ENCODE data around the gene STXBP1. TPM values are rescaled to one million over a fixed set of nuclear protein-coding genes. Genes with fewer than 3 reads are reported as not detected.

STXBP1 gene
- total RNA-seq, 1 experiment from 2014 or later = 40.6 TPM

GRCh38 chr9:127611899-127612790 is at the start of gene STXBP1 (continued):
- TF ChIP-seq EZH2 (IDR thresholded peaks at IDR 0.05) (no peak), ZBTB33 (IDR thresholded peaks at IDR 0.05; ENCODE audit: extremely low read depth, insufficient replicate concordance, low read length) (no peak), SRF (IDR thresholded peaks at IDR 0.05; ENCODE audit: low read depth) (no peak)

DNA sequence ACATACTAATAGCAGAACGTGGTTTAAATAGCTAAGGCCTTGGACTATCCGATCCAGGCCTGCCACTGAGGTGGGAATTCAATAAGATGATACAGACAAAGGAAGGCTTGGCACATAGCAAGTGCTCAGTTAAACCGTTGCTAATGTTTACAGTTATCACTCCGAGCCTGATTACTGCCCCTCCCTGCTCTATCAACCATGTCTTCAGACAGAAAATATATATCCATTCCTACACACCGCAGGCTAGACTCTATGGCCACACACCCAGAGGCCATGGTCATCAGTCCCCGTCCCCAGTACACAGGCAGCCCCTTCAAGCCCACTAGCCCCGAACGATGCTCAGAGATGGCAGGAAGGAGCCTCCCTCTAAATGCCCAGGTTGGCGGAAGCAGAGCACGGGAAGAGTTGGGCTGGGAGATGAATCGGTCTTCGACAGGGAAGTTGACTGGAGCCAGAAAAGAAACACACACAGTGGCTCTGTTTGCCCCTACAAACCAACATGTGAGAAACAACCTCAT is 49.7 kb upstream of the STXBP1 start:
- no TSS peak for BruUV-seq (replicated peaks)
- Histone ChIP-seq H3K36me3 (ENCODE audit: control insufficient read depth in 1 of 2, insufficient read depth in 2 of 2, low read length in 2 of 2) (peaks cover 2 to 22% of the 10 kb centered on the region in 2 experiments; a peak in 2 of 4 replicates), H3K4me2 (ENCODE audit: low read length) (peak overlapping the region; percentile 98), H3K4me3 (replicated peaks in 1 of 2; ENCODE audit: low read depth in 1 of 2, low read length in 2 of 2) (peak overlapping the region in 1 of 2 experiments; percentile 41; a peak in 3 of 4 replicates), H2AFZ (ENCODE audit: low read depth, low read length, poor library complexity, severe bottlenecking) (no peak overlapping the region), H3K79me2 (ENCODE audit: insufficient read depth, low read length) (peaks cover 96% of the 10 kb centered on the region), H3K9ac (ENCODE audit: low read length) (peak overlapping the region; percentile 59), H3K9me3 (ENCODE audit: control insufficient read depth in 1 of 2, insufficient read depth in 1 of 2, low read depth in 1 of 2, low read length in 2 of 2) (no peaks in the 10 kb centered on the region), H3K4me1 (ENCODE audit: control insufficient read depth in 1 of 2, insufficient read depth in 2 of 2, low read length in 2 of 2) (peaks cover 93 to 100% of the 10 kb centered on the region in 2 experiments), H3K27ac (ENCODE audit: low read depth, low read length) (peak overlapping the region; percentile 97), H3K9me2 (ENCODE audit: insufficient read depth) (no peaks in the 10 kb centered on the region), H4K20me1 (ENCODE audit: insufficient read depth) (no peaks in the 10 kb centered on the region), H3K27me3 (ENCODE audit: insufficient read depth, low read length) (no peaks in the 10 kb centered on the region)
- DNase-seq (ENCODE audit: low read depth, low spot score) = no peak
- ChIA-PET RAD21 (ENCODE audit: low non-redundant PET in 1 of 2, low total read pairs in 2 of 2, uncharacterized antibody in 2 of 2, unreplicated experiment in 2 of 2) (interaction anchor here (0.6 to 1.7 kb wide), 3 partner anchors 12 to 27 kb away, joined by 4 to 6 read pairs (median 4); no protein-coding TSS in a partner anchor), CTCF (interaction anchor here (0.9 to 1.4 kb wide), 6 partner anchors 10 to 173 kb away, joined by 3 to 6 read pairs (median 4); partner anchors contain the start of gene TOR2A), POLR2A (interaction anchor here (0.8 to 1.2 kb wide), 3 partner anchors 10 to 357 kb away, joined by 3 to 13 read pairs (median 4); no protein-coding TSS in a partner anchor)
- no peak; the same call in 1 of the 2 replicates for ATAC-seq
- intact Hi-C loops (cut with micrococcal nuclease) = loop anchor here (5.0 kb wide), 1 partner anchor 355 kb away; the partner anchor contains the start of gene ST6GALNAC4
- no peak for TF ChIP-seq CEBPB (IDR thresholded peaks at IDR 0.05; ENCODE audit: low read depth)
- no peak for TF ChIP-seq EGR1 (IDR thresholded peaks at IDR 0.05; ENCODE audit: low read depth)
- TF ChIP-seq ZBTB33 (IDR thresholded peaks at IDR 0.05; ENCODE audit: extremely low read depth, insufficient replicate concordance, low read length) = no peak
- no peak for TF ChIP-seq YY1 (IDR thresholded peaks at IDR 0.05; ENCODE audit: extremely low read depth, insufficient replicate concordance, low read depth, low read length)
- no peak for TF ChIP-seq CBX3 (IDR thresholded peaks at IDR 0.05; ENCODE audit: low read depth)
- TF ChIP-seq EZH2phosphoT487 (IDR thresholded peaks at IDR 0.05; ENCODE audit: borderline replicate concordance) = no peak
- TF ChIP-seq FOSL1 (IDR thresholded peaks at IDR 0.05; ENCODE audit: low read depth) = no peak
- TF ChIP-seq SP1 (IDR thresholded peaks at IDR 0.05; ENCODE audit: low read depth) = no peak
- TF ChIP-seq, protein P1, sequence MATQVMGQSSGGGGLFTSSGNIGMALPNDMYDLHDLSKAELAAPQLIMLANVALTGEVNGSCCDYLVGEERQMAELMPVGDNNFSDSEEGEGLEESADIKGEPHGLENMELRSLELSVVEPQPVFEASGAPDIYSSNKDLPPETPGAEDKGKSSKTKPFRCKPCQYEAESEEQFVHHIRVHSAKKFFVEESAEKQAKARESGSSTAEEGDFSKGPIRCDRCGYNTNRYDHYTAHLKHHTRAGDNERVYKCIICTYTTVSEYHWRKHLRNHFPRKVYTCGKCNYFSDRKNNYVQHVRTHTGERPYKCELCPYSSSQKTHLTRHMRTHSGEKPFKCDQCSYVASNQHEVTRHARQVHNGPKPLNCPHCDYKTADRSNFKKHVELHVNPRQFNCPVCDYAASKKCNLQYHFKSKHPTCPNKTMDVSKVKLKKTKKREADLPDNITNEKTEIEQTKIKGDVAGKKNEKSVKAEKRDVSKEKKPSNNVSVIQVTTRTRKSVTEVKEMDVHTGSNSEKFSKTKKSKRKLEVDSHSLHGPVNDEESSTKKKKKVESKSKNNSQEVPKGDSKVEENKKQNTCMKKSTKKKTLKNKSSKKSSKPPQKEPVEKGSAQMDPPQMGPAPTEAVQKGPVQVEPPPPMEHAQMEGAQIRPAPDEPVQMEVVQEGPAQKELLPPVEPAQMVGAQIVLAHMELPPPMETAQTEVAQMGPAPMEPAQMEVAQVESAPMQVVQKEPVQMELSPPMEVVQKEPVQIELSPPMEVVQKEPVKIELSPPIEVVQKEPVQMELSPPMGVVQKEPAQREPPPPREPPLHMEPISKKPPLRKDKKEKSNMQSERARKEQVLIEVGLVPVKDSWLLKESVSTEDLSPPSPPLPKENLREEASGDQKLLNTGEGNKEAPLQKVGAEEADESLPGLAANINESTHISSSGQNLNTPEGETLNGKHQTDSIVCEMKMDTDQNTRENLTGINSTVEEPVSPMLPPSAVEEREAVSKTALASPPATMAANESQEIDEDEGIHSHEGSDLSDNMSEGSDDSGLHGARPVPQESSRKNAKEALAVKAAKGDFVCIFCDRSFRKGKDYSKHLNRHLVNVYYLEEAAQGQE (IDR thresholded peaks at IDR 0.05; ENCODE audit: low read depth) = no peak
- TF ChIP-seq ATF3 (IDR thresholded peaks at IDR 0.05) = no peak
- no peak for TF ChIP-seq SIN3A (IDR thresholded peaks at IDR 0.05; ENCODE audit: low read depth)
- TF ChIP-seq EZH2 (IDR thresholded peaks at IDR 0.05) = no peak
- TF ChIP-seq, protein P2, sequence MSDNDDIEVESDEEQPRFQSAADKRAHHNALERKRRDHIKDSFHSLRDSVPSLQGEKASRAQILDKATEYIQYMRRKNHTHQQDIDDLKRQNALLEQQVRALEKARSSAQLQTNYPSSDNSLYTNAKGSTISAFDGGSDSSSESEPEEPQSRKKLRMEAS (IDR thresholded peaks at IDR 0.05) = no peak
